ENCODE results near the gene SMTN. TPM values are rescaled to one million over a fixed set of nuclear protein-coding genes. Genes with fewer than 3 reads are reported as not detected.

SMTN gene
- total and polyA plus RNA-seq, 9 of the 15 experiments (the other 6 are each of a cell fraction or from before 2014, with no cell fraction given): 2.5 to 41.1 (median 16.1) TPM

DNA sequence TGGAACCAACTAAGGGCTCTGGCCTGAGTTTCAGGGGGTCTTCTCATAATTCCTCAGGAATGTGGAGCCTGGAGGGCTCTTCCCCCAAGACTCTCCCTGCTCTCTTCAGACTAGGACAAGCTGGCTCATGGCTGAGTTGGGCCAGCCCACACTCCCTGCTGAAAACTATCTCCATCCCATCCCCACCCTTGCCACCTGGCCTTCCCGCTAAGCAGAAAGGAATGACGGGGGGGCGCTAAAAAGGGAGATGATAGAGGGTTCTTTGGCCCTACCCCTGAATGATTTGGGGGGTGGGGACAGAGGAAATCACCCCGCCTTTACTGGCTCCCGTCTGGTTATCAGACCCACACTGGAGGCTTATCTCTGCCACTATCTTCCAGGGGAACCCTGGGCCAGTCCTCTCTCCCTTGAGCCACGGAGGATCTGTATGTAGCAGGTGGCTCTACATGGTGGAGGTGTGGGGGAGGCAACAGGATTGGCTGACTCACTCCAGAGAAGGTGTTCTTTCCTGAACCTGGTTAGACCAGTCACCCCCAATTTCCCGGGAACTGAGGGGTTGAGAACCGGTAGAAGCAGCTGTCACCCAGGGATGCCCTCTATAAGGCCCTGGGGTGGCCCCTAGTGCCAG is 5.7 kb downstream of the SMTN start (continued):
- TF ChIP-seq, protein P1, sequence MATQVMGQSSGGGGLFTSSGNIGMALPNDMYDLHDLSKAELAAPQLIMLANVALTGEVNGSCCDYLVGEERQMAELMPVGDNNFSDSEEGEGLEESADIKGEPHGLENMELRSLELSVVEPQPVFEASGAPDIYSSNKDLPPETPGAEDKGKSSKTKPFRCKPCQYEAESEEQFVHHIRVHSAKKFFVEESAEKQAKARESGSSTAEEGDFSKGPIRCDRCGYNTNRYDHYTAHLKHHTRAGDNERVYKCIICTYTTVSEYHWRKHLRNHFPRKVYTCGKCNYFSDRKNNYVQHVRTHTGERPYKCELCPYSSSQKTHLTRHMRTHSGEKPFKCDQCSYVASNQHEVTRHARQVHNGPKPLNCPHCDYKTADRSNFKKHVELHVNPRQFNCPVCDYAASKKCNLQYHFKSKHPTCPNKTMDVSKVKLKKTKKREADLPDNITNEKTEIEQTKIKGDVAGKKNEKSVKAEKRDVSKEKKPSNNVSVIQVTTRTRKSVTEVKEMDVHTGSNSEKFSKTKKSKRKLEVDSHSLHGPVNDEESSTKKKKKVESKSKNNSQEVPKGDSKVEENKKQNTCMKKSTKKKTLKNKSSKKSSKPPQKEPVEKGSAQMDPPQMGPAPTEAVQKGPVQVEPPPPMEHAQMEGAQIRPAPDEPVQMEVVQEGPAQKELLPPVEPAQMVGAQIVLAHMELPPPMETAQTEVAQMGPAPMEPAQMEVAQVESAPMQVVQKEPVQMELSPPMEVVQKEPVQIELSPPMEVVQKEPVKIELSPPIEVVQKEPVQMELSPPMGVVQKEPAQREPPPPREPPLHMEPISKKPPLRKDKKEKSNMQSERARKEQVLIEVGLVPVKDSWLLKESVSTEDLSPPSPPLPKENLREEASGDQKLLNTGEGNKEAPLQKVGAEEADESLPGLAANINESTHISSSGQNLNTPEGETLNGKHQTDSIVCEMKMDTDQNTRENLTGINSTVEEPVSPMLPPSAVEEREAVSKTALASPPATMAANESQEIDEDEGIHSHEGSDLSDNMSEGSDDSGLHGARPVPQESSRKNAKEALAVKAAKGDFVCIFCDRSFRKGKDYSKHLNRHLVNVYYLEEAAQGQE (IDR thresholded peaks at IDR 0.05; ENCODE audit: borderline replicate concordance): no peak
- TF ChIP-seq, protein P1 (CRISPR knock-in tag; IDR thresholded peaks at IDR 0.05; ENCODE audit: low read depth): no peak
- TF ChIP-seq, protein P2, sequence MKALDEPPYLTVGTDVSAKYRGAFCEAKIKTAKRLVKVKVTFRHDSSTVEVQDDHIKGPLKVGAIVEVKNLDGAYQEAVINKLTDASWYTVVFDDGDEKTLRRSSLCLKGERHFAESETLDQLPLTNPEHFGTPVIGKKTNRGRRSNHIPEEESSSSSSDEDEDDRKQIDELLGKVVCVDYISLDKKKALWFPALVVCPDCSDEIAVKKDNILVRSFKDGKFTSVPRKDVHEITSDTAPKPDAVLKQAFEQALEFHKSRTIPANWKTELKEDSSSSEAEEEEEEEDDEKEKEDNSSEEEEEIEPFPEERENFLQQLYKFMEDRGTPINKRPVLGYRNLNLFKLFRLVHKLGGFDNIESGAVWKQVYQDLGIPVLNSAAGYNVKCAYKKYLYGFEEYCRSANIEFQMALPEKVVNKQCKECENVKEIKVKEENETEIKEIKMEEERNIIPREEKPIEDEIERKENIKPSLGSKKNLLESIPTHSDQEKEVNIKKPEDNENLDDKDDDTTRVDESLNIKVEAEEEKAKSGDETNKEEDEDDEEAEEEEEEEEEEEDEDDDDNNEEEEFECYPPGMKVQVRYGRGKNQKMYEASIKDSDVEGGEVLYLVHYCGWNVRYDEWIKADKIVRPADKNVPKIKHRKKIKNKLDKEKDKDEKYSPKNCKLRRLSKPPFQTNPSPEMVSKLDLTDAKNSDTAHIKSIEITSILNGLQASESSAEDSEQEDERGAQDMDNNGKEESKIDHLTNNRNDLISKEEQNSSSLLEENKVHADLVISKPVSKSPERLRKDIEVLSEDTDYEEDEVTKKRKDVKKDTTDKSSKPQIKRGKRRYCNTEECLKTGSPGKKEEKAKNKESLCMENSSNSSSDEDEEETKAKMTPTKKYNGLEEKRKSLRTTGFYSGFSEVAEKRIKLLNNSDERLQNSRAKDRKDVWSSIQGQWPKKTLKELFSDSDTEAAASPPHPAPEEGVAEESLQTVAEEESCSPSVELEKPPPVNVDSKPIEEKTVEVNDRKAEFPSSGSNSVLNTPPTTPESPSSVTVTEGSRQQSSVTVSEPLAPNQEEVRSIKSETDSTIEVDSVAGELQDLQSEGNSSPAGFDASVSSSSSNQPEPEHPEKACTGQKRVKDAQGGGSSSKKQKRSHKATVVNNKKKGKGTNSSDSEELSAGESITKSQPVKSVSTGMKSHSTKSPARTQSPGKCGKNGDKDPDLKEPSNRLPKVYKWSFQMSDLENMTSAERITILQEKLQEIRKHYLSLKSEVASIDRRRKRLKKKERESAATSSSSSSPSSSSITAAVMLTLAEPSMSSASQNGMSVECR (CRISPR knock-in tag; IDR thresholded peaks at IDR 0.05): no peak
- peak; percentile 20; the same call in 1 of the 2 replicates for TF ChIP-seq CTBP1 (IDR thresholded peaks at IDR 0.05; ENCODE audit: borderline replicate concordance)

Measured in K562 (cell line).